HAP-1 (cell line): ENCODE data around the gene SDSL.
A peak's percentile ranks its signal among the peaks of the same experiment; 100 is the strongest.

Source experiments
- DNase-seq, 2 experiments: peaks; one replicate each; pipeline ENCODE4 v3.0.0-alpha.2; 2016 to 2020; ENCODE audit warnings: low spot score in 2 of 2
- H3K27me3 ChIP-seq: fragments of 250-450 bp; sonication (Bioruptor Pico); 2 replicates; pipeline ENCODE4 v1.5.1; 2020; ENCODE audit warnings: low read depth, mild to moderate bottlenecking, moderate library complexity
- H3K36me3 ChIP-seq: fragments of 250-450 bp; sonication (Bioruptor Pico); replicated peaks from 2 replicates; pipeline ENCODE4 v1.5.1; 2020; ENCODE audit warnings: mild to moderate bottlenecking
- H3K4me1 ChIP-seq: fragments of 250-450 bp; sonication (Bioruptor Pico); 2 replicates; pipeline ENCODE4 v1.5.1; 2020; ENCODE audit warnings: mild to moderate bottlenecking
- H3K4me3 ChIP-seq: fragments of 250-450 bp; sonication (Bioruptor Pico); 2 replicates; pipeline ENCODE4 v1.5.1; 2020; ENCODE audit warnings: mild to moderate bottlenecking, moderate library complexity
- H3K9me3 ChIP-seq: fragments of 250-450 bp; sonication (Bioruptor Pico); 2 replicates; pipeline ENCODE4 v1.5.1; 2020; ENCODE audit warnings: mild to moderate bottlenecking, moderate library complexity
- in situ Hi-C: fragments of 300-500 bp; cut with MboI; formaldehyde crosslinking; loops from 3 replicates; pipeline ENCODE4 v1.14.3; 2020; ENCODE audit warnings: low sequenced_read_pairs, inconsistent platforms, mixed read lengths

The SDSL gene

DNA sequence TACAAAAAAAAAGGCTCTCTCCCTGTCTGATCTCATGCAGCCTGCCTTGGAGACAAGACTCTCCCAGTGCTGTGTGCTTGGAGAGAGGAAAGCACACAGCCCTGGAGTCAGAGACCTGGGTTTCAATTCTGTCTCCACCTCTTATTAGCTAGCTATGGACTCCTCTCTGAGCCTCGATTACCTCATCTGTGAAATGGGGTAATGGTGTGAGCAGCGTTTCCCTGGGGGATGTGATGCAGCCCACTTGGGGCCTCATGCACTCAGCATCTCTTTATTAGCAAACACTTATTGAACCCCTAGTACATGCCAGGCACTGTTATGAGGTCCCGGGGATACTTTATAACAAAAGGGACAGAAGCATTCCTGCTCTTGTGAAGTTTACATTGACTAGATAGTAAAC, 31.0 kb upstream of the SDSL start:
- no peaks in the 10 kb centered on the region for H3K4me1 ChIP-seq
- in situ Hi-C loops, result no loop called here
- H3K4me3 ChIP-seq, result no peak overlapping the region
- no peak for DNase-seq
- peaks cover 4% of the 10 kb centered on the region; the same call in 1 of the 2 replicates for H3K36me3 ChIP-seq
- no peaks in the 10 kb centered on the region for H3K9me3 ChIP-seq
- no peaks in the 10 kb centered on the region for H3K27me3 ChIP-seq

- H3K36me3 ChIP-seq, result peaks cover 3% of the 10 kb centered on the region; the same call in 1 of the 2 replicates
- no peak for DNase-seq
- in situ Hi-C loops, result no loop called here
Measured at GRCh38 chr12:113391650-113392337, 30.4 kb upstream of the SDSL start.

GRCh38 chr12:113392520-113392919, 29.7 kb upstream of the SDSL start:
- Histone ChIP-seq H3K4me1 (no peaks in the 10 kb centered on the region), H3K36me3 (no peaks in the 10 kb centered on the region), H3K9me3 (no peaks in the 10 kb centered on the region), H3K27me3 (no peaks in the 10 kb centered on the region), H3K4me3 (no peak overlapping the region)
- DNase-seq, result no peak
- in situ Hi-C loops, result no loop called here

More at GRCh38 chr12:113391650-113392337, 30.4 kb upstream of the SDSL start:
- H3K9me3 ChIP-seq, result no peaks in the 10 kb centered on the region
- no peak overlapping the region for H3K4me3 ChIP-seq
- no peaks in the 10 kb centered on the region for H3K4me1 ChIP-seq
- no peaks in the 10 kb centered on the region for H3K27me3 ChIP-seq

DNA sequence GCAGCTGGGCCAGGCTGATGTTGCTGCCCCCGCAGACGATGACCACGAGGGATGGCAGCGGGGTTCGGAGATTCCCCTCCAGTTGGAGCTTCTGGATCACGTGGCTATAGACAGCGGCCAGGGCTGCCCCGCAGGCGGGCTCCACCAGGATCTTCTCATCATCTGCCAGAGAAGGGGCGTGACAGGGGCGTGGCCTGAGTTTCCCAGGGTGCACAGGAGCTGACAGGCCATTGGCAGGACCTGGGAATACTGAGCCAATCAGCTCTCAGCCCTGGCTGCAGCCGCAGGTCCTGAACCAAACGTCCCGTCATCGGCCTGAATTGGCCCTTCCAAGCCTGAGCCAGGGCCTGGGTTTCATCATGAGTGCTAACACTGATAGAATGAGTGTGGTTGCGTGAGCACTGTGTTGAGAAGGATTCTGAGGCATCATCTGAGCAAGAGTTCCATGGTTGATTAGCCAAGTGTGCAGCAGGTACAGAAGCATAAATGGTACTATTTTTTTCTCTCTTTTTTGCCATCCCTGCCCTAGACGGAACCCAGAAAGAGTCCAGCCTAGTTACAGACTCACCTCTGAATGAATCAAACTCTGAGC, 29.1 kb upstream of the SDSL start:
- Histone ChIP-seq H3K9me3 (no peaks in the 10 kb centered on the region), H3K27me3 (no peaks in the 10 kb centered on the region), H3K4me1 (no peaks in the 10 kb centered on the region), H3K4me3 (no peak overlapping the region), H3K36me3 (no peaks in the 10 kb centered on the region)
- in situ Hi-C loops, result no loop called here
- peak; percentile 34 to 80 for DNase-seq

DNA sequence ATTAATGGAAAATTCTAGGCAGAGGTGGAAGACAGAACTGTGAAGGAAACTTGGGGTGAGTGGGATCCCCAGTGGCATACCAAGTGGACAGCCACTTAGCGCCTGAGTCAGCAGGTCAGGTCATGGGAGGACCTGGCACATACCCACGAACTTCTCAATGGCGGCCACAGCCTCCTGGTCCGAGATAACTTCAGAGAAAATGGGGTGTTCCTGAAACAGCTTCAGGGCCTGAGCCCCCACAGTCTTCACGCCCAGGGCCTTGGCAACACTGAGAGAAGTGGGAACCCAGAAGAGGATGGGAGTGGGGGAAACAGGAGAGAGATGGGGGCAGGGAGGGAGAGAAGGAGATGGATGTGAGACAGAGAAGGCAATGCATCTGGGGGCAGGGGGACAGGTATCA, 28.4 kb upstream of the SDSL start:
- in situ Hi-C loops, result no loop called here
- DNase-seq, result no peak
- H3K9me3 ChIP-seq, result no peaks in the 10 kb centered on the region
- no peaks in the 10 kb centered on the region for H3K4me1 ChIP-seq
- no peaks in the 10 kb centered on the region for H3K36me3 ChIP-seq
- no peaks in the 10 kb centered on the region for H3K27me3 ChIP-seq
- H3K4me3 ChIP-seq, result no peak overlapping the region

GRCh38 chr12:113395119-113395518, 27.1 kb upstream of the SDSL start:
- Histone ChIP-seq H3K4me3 (no peak overlapping the region), H3K27me3 (no peaks in the 10 kb centered on the region), H3K36me3 (no peaks in the 10 kb centered on the region), H3K9me3 (no peaks in the 10 kb centered on the region), H3K4me1 (no peaks in the 10 kb centered on the region)
- in situ Hi-C loops, result no loop called here
- DNase-seq, result no peak

- H3K36me3 ChIP-seq, result no peaks in the 10 kb centered on the region
- H3K9me3 ChIP-seq, result no peaks in the 10 kb centered on the region
- in situ Hi-C loops, result no loop called here
- DNase-seq, result no peak
- H3K4me1 ChIP-seq, result no peaks in the 10 kb centered on the region
- H3K27me3 ChIP-seq, result no peaks in the 10 kb centered on the region
- H3K4me3 ChIP-seq, result no peak overlapping the region
Measured at GRCh38 chr12:113396200-113396599, 26.0 kb upstream of the SDSL start.

DNA sequence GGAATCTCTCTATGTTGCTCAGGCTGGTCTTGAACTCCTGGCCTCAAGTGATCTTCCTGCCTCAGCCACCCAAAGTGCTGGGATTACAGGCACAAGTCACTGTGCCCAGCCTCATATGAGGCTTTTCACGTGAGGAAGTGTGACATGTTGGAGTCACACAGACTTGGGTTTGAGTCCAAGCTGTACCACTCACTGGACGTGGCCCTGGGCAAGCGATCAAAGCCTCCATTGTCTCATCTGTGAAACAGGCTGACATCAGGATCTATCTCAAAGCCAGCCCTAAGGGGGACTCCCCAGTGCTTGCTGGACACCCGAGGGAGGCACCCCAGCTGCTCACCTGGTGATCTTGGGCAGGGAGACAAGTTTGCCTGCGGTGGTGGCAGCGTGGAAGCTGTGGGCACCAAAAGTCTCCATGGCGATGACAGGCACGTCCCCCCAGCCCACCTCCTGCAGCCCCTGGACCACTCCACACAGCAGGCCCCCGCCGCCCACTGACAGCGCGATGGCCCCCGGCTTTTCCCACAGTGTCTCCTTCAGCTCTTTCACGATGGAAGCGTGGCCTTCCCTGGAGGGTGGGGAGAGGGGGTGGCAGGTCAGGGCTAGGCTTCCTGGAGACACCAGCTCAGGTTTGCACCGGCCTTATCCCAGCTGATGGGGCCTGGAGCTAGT, 25.2 kb upstream of the SDSL start:
- Histone ChIP-seq H3K27me3 (no peaks in the 10 kb centered on the region), H3K4me1 (no peaks in the 10 kb centered on the region), H3K4me3 (no peak overlapping the region), H3K36me3 (no peaks in the 10 kb centered on the region), H3K9me3 (no peaks in the 10 kb centered on the region)
- no peak for DNase-seq
- in situ Hi-C loops, result no loop called here

GRCh38 chr12:113397497-113398197, 24.5 kb upstream of the SDSL start:
- no peaks in the 10 kb centered on the region for H3K36me3 ChIP-seq
- in situ Hi-C loops, result no loop called here
- H3K4me3 ChIP-seq, result no peak overlapping the region
- no peaks in the 10 kb centered on the region for H3K9me3 ChIP-seq
- no peaks in the 10 kb centered on the region for H3K27me3 ChIP-seq
- DNase-seq, result no peak
- H3K4me1 ChIP-seq, result no peaks in the 10 kb centered on the region

DNA sequence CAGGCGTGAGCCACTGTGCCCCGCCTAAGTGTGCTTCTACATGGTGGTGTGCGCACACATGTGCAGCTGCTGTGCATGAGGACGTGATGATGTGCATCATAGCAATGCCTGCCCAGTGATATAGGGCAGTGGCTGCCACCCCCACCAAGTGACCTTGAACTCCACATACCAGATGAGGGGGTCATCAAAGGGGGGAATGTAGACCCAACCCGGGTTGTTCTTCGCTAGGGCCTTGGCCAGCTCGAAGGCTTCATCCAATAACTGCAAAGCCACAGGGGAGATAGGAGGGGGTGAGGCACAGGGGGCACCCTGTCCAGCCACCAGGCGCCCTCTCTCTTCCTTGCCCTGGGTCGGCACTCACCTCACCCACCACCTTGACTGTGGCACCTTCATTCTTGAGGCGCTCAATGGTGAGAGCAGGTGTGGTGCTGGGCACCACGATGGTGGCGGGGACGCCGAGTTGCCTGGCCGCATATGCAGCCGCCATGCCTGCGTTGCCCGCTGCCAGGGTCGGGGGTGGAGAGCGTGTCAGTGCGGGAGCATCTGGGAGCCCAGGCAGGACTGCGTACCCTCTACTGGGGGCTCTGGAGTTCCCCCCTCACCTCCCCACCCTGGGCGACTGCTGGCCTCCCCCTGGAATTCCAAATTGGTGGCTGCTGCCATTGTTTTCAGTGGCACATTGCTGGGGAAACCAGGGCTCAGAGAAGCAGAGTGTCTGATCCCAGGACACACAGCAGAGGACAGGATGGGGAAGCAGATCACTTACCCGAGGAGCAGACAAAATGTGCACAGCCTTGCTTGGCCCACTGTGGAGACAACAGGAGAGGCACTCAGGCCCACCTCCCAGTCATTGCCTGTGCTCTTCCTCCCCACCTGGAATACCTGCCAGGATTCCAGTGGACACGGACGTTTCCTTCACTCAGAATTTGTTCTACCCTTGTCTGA, 23.6 kb upstream of the SDSL start:
- Histone ChIP-seq H3K27me3 (no peaks in the 10 kb centered on the region), H3K36me3 (no peaks in the 10 kb centered on the region), H3K9me3 (no peaks in the 10 kb centered on the region), H3K4me1 (no peaks in the 10 kb centered on the region), H3K4me3 (no peak overlapping the region)
- in situ Hi-C loops, result no loop called here
- DNase-seq, result no peak

DNA sequence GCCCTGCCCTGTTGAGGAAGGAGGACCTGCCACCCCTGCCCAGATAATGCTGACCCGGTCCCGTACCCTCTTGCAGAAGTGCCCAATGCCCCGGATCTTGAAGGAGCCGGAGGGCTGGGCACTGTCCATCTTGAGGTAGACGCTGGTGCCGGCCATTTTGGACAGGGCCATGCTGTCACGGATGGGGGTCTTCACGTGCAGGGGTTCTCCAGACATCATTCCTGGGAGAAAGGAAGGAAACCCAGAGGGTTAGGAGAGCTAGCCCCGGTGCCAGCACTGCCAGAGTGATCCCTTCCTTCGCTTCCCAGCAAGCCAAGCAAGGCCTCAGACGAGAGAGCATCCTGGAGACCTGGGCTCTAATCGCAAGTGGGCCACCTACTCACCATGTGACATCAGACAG, 22.7 kb upstream of the SDSL start:
- no peak overlapping the region for H3K4me3 ChIP-seq
- no peaks in the 10 kb centered on the region for H3K4me1 ChIP-seq
- in situ Hi-C loops, result no loop called here
- H3K27me3 ChIP-seq, result no peaks in the 10 kb centered on the region
- H3K36me3 ChIP-seq, result no peaks in the 10 kb centered on the region
- H3K9me3 ChIP-seq, result no peaks in the 10 kb centered on the region
- DNase-seq, result no peak

GRCh38 chr12:113400362-113400761, 21.8 kb upstream of the SDSL start:
- in situ Hi-C loops, result no loop called here
- Histone ChIP-seq H3K9me3 (no peaks in the 10 kb centered on the region), H3K4me3 (no peak overlapping the region), H3K36me3 (no peaks in the 10 kb centered on the region), H3K4me1 (no peaks in the 10 kb centered on the region), H3K27me3 (no peaks in the 10 kb centered on the region)
- DNase-seq, result no peak
